Germinal center (tissue), 1 donor: ENCODE measurements around the gene FDXACB1.

Experiments
- DNase-seq: peaks from one replicate; pipeline ENCODE4 v3.0.0; 2012; ENCODE audit warnings: mixed read lengths, low spot score

Gene FDXACB1

GRCh38 chr11:111843661-111844060, 35.3 kb downstream of the FDXACB1 start:
- DNase-seq: no peak

GRCh38 chr11:111841370-111842053, 37.5 kb downstream of the FDXACB1 start:
- DNase-seq: peak; percentile 72

GRCh38 chr11:111840143-111840542, 38.8 kb downstream of the FDXACB1 start:
- DNase-seq: no peak

- no peak for DNase-seq
Observed at GRCh38 chr11:111838054-111838453, 40.9 kb downstream of the FDXACB1 start.

- DNase-seq: no peak
Observed at GRCh38 chr11:111837366-111837891, 41.5 kb downstream of the FDXACB1 start.

GRCh38 chr11:111836721-111837120, 42.2 kb downstream of the FDXACB1 start:
- no peak for DNase-seq

- no peak for DNase-seq
Observed at GRCh38 chr11:111836162-111836561, 42.8 kb downstream of the FDXACB1 start.

- DNase-seq: no peak
Observed at GRCh38 chr11:111835665-111836064, 43.3 kb downstream of the FDXACB1 start.

- DNase-seq: no peak
Observed at GRCh38 chr11:111834432-111835163, 44.4 kb downstream of the FDXACB1 start.

GRCh38 chr11:111833524-111833923, 45.4 kb downstream of the FDXACB1 start:
- no peak for DNase-seq

- no peak for DNase-seq
Observed at GRCh38 chr11:111829185-111829968, 49.6 kb downstream of the FDXACB1 start.

GRCh38 chr11:111826322-111826950, 52.5 kb downstream of the FDXACB1 start:
- no peak for DNase-seq
